Ramos (cell line): ENCODE results near the gene RNF135.
"Not testable (repeated sequence)": the region's sequence is repeated elsewhere in the genome, so short reads cannot be mapped to it uniquely, and the experiment has no call there.

Experiments used
- in situ Hi-C: fragments of 300-500 bp; cut with MboI; formaldehyde crosslinking; loops from one replicate; pipeline ENCODE4 v1.14.3; 2022; ENCODE audit warnings: low sequenced_read_pairs; ENCODE audit not compliant: unreplicated experiment

Gene RNF135

GRCh38 chr17:30970831-30971567 is at the start of gene RNF135:
RNF135 (plus strand) TSS chr17:30971039; CDS start chr17:30971074, 35 bp downstream.
- in situ Hi-C loops: no loop called here

- in situ Hi-C loops: no loop called here
Observed at GRCh38 chr17:30921544-30922196, 49.2 kb upstream of the RNF135 start, which contains the start of gene ADAP2. ADAP2 (plus strand) TSS chr17:30921945; CDS start chr17:30922015, 70 bp downstream.

- in situ Hi-C loops: no loop called here
Observed at GRCh38 chr17:30922235-30923030, 48.4 kb upstream of the RNF135 start.

- in situ Hi-C loops: no loop called here
Observed at GRCh38 chr17:30924341-30924740, 46.5 kb upstream of the RNF135 start.

GRCh38 chr17:30926516-30926915 is 44.3 kb upstream of the RNF135 start:
- in situ Hi-C loops: no loop called here

GRCh38 chr17:30927756-30928155 is 43.1 kb upstream of the RNF135 start:
- in situ Hi-C loops: no loop called here

GRCh38 chr17:30928584-30928983 is 42.3 kb upstream of the RNF135 start:
- in situ Hi-C loops: no loop called here

GRCh38 chr17:30929081-30929633 is 41.7 kb upstream of the RNF135 start:
- in situ Hi-C loops: no loop called here

- in situ Hi-C loops: not testable (repeated sequence)
Observed at GRCh38 chr17:30929861-30930260, 41.0 kb upstream of the RNF135 start.

- in situ Hi-C loops: no loop called here
Observed at GRCh38 chr17:30930495-30930894, 40.3 kb upstream of the RNF135 start.

- in situ Hi-C loops: not testable (repeated sequence)
Observed at GRCh38 chr17:30931582-30931981, 39.3 kb upstream of the RNF135 start.

- in situ Hi-C loops: no loop called here
Observed at GRCh38 chr17:30933966-30934365, 36.9 kb upstream of the RNF135 start.

- in situ Hi-C loops: no loop called here
Observed at GRCh38 chr17:30939051-30939689, 31.7 kb upstream of the RNF135 start.

- in situ Hi-C loops: no loop called here
Observed at GRCh38 chr17:30942308-30943079, 28.3 kb upstream of the RNF135 start.

- in situ Hi-C loops: no loop called here
Observed at GRCh38 chr17:30947796-30948195, 23.0 kb upstream of the RNF135 start.

GRCh38 chr17:30950189-30950588 is 20.6 kb upstream of the RNF135 start:
- in situ Hi-C loops: no loop called here

GRCh38 chr17:30950669-30951399 is 20.0 kb upstream of the RNF135 start:
- in situ Hi-C loops: no loop called here

GRCh38 chr17:30952638-30953393 is 18.0 kb upstream of the RNF135 start:
- in situ Hi-C loops: no loop called here
